H1 (cell line): ENCODE measurements around the gene PLA2G2E. TPM values are rescaled to one million over a fixed set of nuclear protein-coding genes. Genes with fewer than 3 reads are reported as not detected.

Source experiments
- CTCF ChIA-PET: fragments of 300-600 bp; sonication (Branson Sonifier 250); formaldehyde crosslinking; loops from one replicate; lab custom pipeline; 2021; ENCODE audit not compliant: partially characterized antibody; lab: Charles Lee
- POLR2A ChIA-PET: fragments of 300-600 bp; sonication (Branson Sonifier 250); formaldehyde crosslinking; loops from one replicate; lab custom pipeline; 2021; ENCODE audit warnings: inconsistent platforms; ENCODE audit not compliant: partially characterized antibody; lab: Charles Lee
- DNase-seq, 2 experiments: peaks; one replicate each; pipeline versions ENCODE4 v3.0.0 to v3.0.0-alpha.2; 2010 to 2022; ENCODE audit warnings: low spot score in 2 of 2, low read depth in 1 of 2, mixed read lengths in 1 of 2
- FAIRE-seq: peaks from 2 replicates; lab custom pipeline; 2011; peaks lifted over from hg19 to GRCh38; lab: Jason Lieb, UNC
- H2AFZ ChIP-seq: 2 replicates; pipeline ENCODE4 v1.8.1; 2012; ENCODE audit warnings: low read length, inconsistent platforms
- H2AK5ac ChIP-seq: 2 replicates; pipeline ENCODE4 v1.6.1; 2013; ENCODE audit warnings: low read depth, low read length
- H2BK120ac ChIP-seq: replicated peaks from 2 replicates; pipeline ENCODE3; 2013; ENCODE audit warnings: low read depth, low read length, inconsistent platforms
- H2BK12ac ChIP-seq: 2 replicates; pipeline ENCODE4 v1.6.1; 2013; ENCODE audit warnings: low read depth, low read length
- H2BK15ac ChIP-seq: 2 replicates; pipeline ENCODE4 v1.6.1; 2013; ENCODE audit warnings: low read length
- H2BK20ac ChIP-seq: 2 replicates; pipeline ENCODE4 v1.6.1; 2013; ENCODE audit warnings: low read length
- H2BK5ac ChIP-seq: 2 replicates; pipeline ENCODE4 v1.6.1; 2013; ENCODE audit warnings: low read depth, low read length
- H3K14ac ChIP-seq: 2 replicates; pipeline ENCODE4 v1.6.1; 2013; ENCODE audit warnings: inconsistent platforms; ENCODE audit not compliant: insufficient read length
- H3K18ac ChIP-seq: 2 replicates; pipeline ENCODE4 v1.6.1; 2013; ENCODE audit warnings: low read length; ENCODE audit errors: extremely low read depth
- H3K23ac ChIP-seq: 2 replicates; pipeline ENCODE4 v1.6.1; 2013; ENCODE audit warnings: inconsistent platforms; ENCODE audit not compliant: insufficient read length
- H3K23me2 ChIP-seq: 2 replicates; pipeline ENCODE4 v1.6.1; 2013; ENCODE audit warnings: low read depth, low read length
- H3K27ac ChIP-seq: 2 replicates; pipeline ENCODE4 v1.6.1; 2011; ENCODE audit warnings: low read depth, low read length, inconsistent platforms
- H3K27me3 ChIP-seq, 4 experiments: replicated peaks in 1 of 4; 1 replicate in 1 of 4; 2 replicates in 3 of 4; pipeline versions ENCODE4 v1.6.1 to v1.8.1; 2011 to 2013; ENCODE audit warnings: low read length in 3 of 4, mild to moderate bottlenecking in 3 of 4, inconsistent platforms in 2 of 4, mixed read lengths in 2 of 4, moderate library complexity in 1 of 4; ENCODE audit not compliant: control insufficient read depth in 3 of 4, insufficient read depth in 3 of 4; ENCODE audit errors: extremely low read depth in 1 of 4
- H3K36me3 ChIP-seq, 4 experiments: 2 replicates each; pipeline versions ENCODE4 v1.6.1 to v1.8.1; 2011 to 2013; ENCODE audit warnings: mild to moderate bottlenecking in 4 of 4, low read length in 3 of 4, moderate library complexity in 2 of 4, control low read depth in 1 of 4, inconsistent platforms in 1 of 4; ENCODE audit not compliant: insufficient read depth in 4 of 4, control insufficient read depth in 2 of 4
- H3K4ac ChIP-seq: replicated peaks from 2 replicates; pipeline ENCODE3; 2013; ENCODE audit warnings: low read length, low read depth, mixed read lengths, inconsistent platforms; ENCODE audit not compliant: insufficient read length
- H3K4me1 ChIP-seq, 4 experiments: replicated peaks in 1 of 4; 1 replicate in 1 of 4; 2 replicates in 3 of 4; pipeline versions ENCODE4 v1.6.1 to v1.8.1; 2011 to 2013; ENCODE audit warnings: low read length in 3 of 4, inconsistent platforms in 2 of 4, mixed read lengths in 1 of 4; ENCODE audit not compliant: insufficient read depth in 4 of 4, control insufficient read depth in 3 of 4
- H3K4me2 ChIP-seq, 2 experiments: 2 replicates each; pipeline versions ENCODE4 v1.6.1 to v1.8.1; 2011 to 2013; ENCODE audit warnings: low read depth in 2 of 2, low read length in 2 of 2, control low read depth in 1 of 2, inconsistent platforms in 1 of 2, mild to moderate bottlenecking in 1 of 2; ENCODE audit not compliant: insufficient read depth in 1 of 2
- H3K4me3 ChIP-seq, 4 experiments: fragments of 200-600, 300-600 bp in 1 of 4; sonication (generic), shearing (Covaris generic), sonication (Bioruptor Twin) in 1 of 4; 2 replicates each; pipeline versions ENCODE4 v1.5.1 to v1.8.1; 2011 to 2016; ENCODE audit warnings: low read length in 4 of 4, low read depth in 3 of 4, control low read depth in 2 of 4, inconsistent platforms in 2 of 4, mild to moderate bottlenecking in 2 of 4, mixed read lengths in 1 of 4, moderate library complexity in 1 of 4; ENCODE audit not compliant: insufficient read depth in 2 of 4; ENCODE audit errors: extremely low read depth in 1 of 4
- H3K56ac ChIP-seq: replicated peaks from 2 replicates; pipeline ENCODE3; 2013; ENCODE audit warnings: low read depth, mild to moderate bottlenecking, mixed read lengths, low read length, inconsistent platforms; ENCODE audit not compliant: insufficient read length
- H3K79me1 ChIP-seq: 2 replicates; pipeline ENCODE4 v1.6.1; 2013; ENCODE audit warnings: low read depth, low read length, control low read depth
- H3K79me2 ChIP-seq, 2 experiments: 2 replicates each; pipeline versions ENCODE4 v1.6.1 to v1.8.1; 2012 to 2013; ENCODE audit warnings: low read length in 2 of 2, mild to moderate bottlenecking in 2 of 2, inconsistent platforms in 1 of 2; ENCODE audit not compliant: insufficient read depth in 2 of 2, control insufficient read depth in 1 of 2
- H3K9ac ChIP-seq, 4 experiments: replicated peaks in 1 of 4; 1 replicate in 1 of 4; 2 replicates in 3 of 4; pipeline versions ENCODE4 v1.6.1 to v1.8.1; 2011 to 2013; ENCODE audit warnings: low read depth in 3 of 4, low read length in 3 of 4, control low read depth in 2 of 4, mild to moderate bottlenecking in 2 of 4, moderate library complexity in 2 of 4, inconsistent platforms in 1 of 4; ENCODE audit errors: extremely low read depth in 1 of 4
- H3K9me3 ChIP-seq, 2 experiments: 2 replicates each; pipeline versions ENCODE4 v1.6.1 to v1.8.1; 2012 to 2013; ENCODE audit warnings: mild to moderate bottlenecking in 2 of 2, moderate library complexity in 2 of 2, control low read depth in 1 of 2, inconsistent platforms in 1 of 2, low read depth in 1 of 2, low read length in 1 of 2, mixed read lengths in 1 of 2; ENCODE audit not compliant: insufficient read depth in 2 of 2
- H4K20me1 ChIP-seq, 2 experiments: replicated peaks in 1 of 2; 2 replicates each; pipeline versions ENCODE3 to v1.8.1; 2011 to 2013; ENCODE audit warnings: inconsistent platforms in 2 of 2, low read length in 2 of 2, mild to moderate bottlenecking in 1 of 2; ENCODE audit not compliant: insufficient read depth in 2 of 2, control insufficient read depth in 1 of 2
- H4K5ac ChIP-seq: 2 replicates; pipeline ENCODE4 v1.6.1; 2013; ENCODE audit warnings: low read length, low read depth, mixed read lengths, inconsistent platforms; ENCODE audit not compliant: insufficient read length
- H4K8ac ChIP-seq: 2 replicates; pipeline ENCODE4 v1.8.0; 2013; ENCODE audit warnings: mild to moderate bottlenecking, moderate library complexity, low read length, inconsistent platforms; ENCODE audit not compliant: insufficient read depth; ENCODE audit errors: extremely low read depth
- H4K91ac ChIP-seq: replicated peaks from 2 replicates; pipeline ENCODE3; 2013; ENCODE audit warnings: low read length, mixed read lengths, inconsistent platforms; ENCODE audit not compliant: insufficient read length
- RFX5 ChIP-seq: IDR thresholded peaks from 2 replicates; pipeline ENCODE4 v1.6.1; 2011; ENCODE audit warnings: low read depth, low read length, improper control_type of control experiment, borderline replicate concordance
- SP1 ChIP-seq: IDR thresholded peaks from 2 replicates; pipeline ENCODE4 v1.6.1; 2011; ENCODE audit warnings: low read depth, low read length
- WGBS, 2 experiments: shearing (Covaris generic) in 1 of 2; methylation state at CpG; one replicate each; pipeline versions ENCODE4 v1.1.6 to v1.1.7; 2013 to 2015; ENCODE audit warnings: low lambda C conversion rate in 2 of 2, mixed read lengths in 2 of 2, inconsistent platforms in 1 of 2, low coverage in 1 of 2, missing lambda C conversion rate in 1 of 2; ENCODE audit not compliant: insufficient replicate concordance in 2 of 2, insufficient coverage in 1 of 2, insufficient read length in 1 of 2; ENCODE audit errors: extremely low coverage in 1 of 2, missing lambda C conversion rate in 1 of 2; 5-methylcytosine and 5-hydroxymethylcytosine counted together
- polyA plus RNA-seq, 7 experiments: library from polyadenylated mRNA; depleted of rRNA in 3 of 7; stranded (reverse) in 5 of 7; unstranded in 2 of 7; fragments of >200 nt in 5 of 7; fragments of 200-250 nt in 2 of 7; gene quantifications; 1 replicate in 5 of 7; 2 replicates in 1 of 7; 4 replicates in 1 of 7; pipeline versions ENCODE4 v1.2.1 to v1.2.3, GENCODE V29; 2011 to 2013; ENCODE audit warnings: missing spikeins in 2 of 7, mixed read lengths in 2 of 7
- total RNA-seq: library from RNA; stranded (reverse); fragmentation: NEBNext Ultra II Directional; extraction: Animal tissue kit (Norgen Biotek cat#: 25700); gene quantifications from 2 replicates; pipeline ENCODE4 v1.2.1, GENCODE V29; 2021

PLA2G2E gene
- total and polyA plus RNA-seq, 2 of the 8 experiments (the other 6 are each of a cell fraction or from before 2014, with no cell fraction given) = not detected

DNA sequence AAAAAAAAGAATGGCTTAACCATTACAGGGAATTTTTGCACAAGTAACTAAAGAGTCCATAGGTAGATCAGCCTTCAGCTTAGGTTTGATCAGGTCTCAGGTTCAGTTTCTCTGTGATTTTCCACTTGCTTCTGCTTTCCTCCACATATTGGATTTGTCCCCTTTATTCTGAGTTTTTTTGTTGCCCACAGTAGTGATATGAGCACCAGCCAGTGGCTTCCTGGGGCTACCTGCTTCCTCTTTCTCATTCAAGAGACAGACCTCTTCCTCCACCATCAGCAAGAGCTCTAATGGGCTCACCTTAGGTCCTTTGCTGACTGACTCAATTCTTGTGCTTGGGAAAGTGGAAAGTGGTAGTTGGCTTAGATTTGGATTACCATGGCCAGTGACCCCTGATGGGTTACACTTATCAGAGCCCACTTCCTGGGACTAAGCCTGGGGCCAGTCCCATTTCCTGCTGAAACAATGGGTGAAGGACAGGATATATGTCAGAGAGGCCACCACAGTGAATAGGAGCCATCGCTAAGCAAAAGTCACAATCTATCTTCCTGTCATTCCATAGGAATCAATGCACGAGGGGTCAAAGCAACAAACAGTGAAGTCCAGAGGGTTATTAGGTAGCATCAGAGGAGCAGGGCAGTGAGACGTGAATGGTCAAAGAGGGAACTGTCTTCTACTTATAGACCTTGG lies 12.8 kb upstream of the PLA2G2E start:
- no peak overlapping the region for H3K18ac ChIP-seq
- peaks cover 19 to 20% of the 10 kb centered on the region in 2 experiments for H3K9me3 ChIP-seq
- no peak for FAIRE-seq
- H3K23me2 ChIP-seq = peaks cover 2% of the 10 kb centered on the region; the same call in 1 of the 2 replicates
- H4K5ac ChIP-seq = no peak overlapping the region
- no peaks in the 10 kb centered on the region for H3K36me3 ChIP-seq
- no peak overlapping the region for H3K9ac ChIP-seq
- no peak overlapping the region for H2BK120ac ChIP-seq
- H3K56ac ChIP-seq = no peak overlapping the region
- no peak for DNase-seq
- no peaks in the 10 kb centered on the region for H4K20me1 ChIP-seq
- no peak overlapping the region for H2AFZ ChIP-seq
- H2AK5ac ChIP-seq = no peak overlapping the region
- no peak overlapping the region for H2BK15ac ChIP-seq
- peaks cover 0 to 2% (median 0%) of the 10 kb centered on the region in 4 experiments; a peak in 1 of 7 replicates for H3K4me1 ChIP-seq
- no peak overlapping the region for H3K4me3 ChIP-seq
- H3K27ac ChIP-seq = no peak overlapping the region
- H3K4ac ChIP-seq = no peak overlapping the region
- H3K79me2 ChIP-seq = no peaks in the 10 kb centered on the region
- no peak overlapping the region for H2BK12ac ChIP-seq
- no peak overlapping the region for H4K8ac ChIP-seq
- no peak overlapping the region for H4K91ac ChIP-seq
- no peak overlapping the region for H3K4me2 ChIP-seq
- ChIA-PET CTCF (interaction anchor here (0.6 to 1.0 kb wide), 3 partner anchors 58 to 622 kb away, joined by 3 read pairs; no protein-coding TSS in a partner anchor), POLR2A (no interaction called here)
- no peak overlapping the region for H2BK20ac ChIP-seq
- H2BK5ac ChIP-seq = no peak overlapping the region
- WGBS, 2 experiments = 82% methylated on average over 3 of the region's 3 CpGs; no CpG with 5 or more reads in 1 of the 2 experiments
- H3K79me1 ChIP-seq = no peaks in the 10 kb centered on the region
- no peak for TF ChIP-seq SP1
- TF ChIP-seq RFX5 = no peak
- H3K14ac ChIP-seq = no peak overlapping the region
- no peaks in the 10 kb centered on the region for H3K27me3 ChIP-seq
- no peak overlapping the region for H3K23ac ChIP-seq
